T1000 (cell line): Measurements from ENCODE around the gene TBCE.

Experiments used
- DNase-seq: peaks from one replicate; lab custom pipeline; 2025; ENCODE audit warnings: mixed read lengths; lab: John Stamatoyannopoulos, UW

The TBCE gene

DNA sequence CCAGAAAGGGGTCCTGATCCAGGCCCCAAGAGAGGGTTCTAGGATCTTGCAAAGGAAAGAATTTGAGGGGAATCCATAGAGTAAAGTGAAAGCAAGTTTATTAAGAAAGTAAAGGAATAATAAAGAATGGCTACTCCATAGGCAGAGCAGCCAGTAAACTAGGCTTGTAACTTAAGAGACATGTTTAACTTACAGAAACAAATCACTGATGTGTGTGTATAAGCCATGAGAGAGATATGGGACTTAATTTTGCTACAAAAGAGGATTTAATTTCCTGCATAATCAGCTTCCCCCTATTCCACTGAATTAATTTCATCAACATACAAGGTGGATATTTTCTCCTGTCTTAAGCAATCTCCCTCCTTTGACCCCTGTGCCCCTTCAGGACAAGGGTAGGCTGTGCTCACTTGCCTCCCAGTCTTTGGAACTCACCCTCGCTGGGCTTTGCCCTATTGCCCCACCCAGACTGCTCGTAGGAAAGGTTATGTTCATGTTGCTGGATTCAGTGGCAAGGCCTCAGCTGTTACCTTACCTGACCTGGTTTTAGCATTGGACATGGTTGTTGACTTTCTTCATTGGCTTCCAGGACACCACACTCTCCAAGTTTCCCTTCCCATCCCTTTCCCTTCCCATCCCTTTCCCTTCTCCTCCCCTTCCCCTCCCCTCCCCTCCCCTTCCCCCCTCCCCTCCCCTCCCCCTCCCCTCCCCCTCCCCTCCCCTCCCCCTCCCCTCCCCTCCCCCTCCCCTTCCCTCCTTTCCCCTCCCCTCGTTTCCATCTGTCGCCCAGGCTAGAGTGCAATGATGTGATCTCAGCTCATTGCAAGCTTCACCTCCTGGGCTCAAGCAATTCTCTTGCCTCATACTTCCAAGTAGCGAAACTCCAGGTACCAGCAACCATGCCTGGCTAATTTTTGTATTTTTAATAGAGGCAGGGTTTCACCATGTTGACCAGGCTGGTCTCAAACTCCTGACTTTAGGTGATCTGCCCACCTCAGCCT, 44.6 kb downstream of the TBCE start:
- DNase-seq: peak; percentile 9

DNA sequence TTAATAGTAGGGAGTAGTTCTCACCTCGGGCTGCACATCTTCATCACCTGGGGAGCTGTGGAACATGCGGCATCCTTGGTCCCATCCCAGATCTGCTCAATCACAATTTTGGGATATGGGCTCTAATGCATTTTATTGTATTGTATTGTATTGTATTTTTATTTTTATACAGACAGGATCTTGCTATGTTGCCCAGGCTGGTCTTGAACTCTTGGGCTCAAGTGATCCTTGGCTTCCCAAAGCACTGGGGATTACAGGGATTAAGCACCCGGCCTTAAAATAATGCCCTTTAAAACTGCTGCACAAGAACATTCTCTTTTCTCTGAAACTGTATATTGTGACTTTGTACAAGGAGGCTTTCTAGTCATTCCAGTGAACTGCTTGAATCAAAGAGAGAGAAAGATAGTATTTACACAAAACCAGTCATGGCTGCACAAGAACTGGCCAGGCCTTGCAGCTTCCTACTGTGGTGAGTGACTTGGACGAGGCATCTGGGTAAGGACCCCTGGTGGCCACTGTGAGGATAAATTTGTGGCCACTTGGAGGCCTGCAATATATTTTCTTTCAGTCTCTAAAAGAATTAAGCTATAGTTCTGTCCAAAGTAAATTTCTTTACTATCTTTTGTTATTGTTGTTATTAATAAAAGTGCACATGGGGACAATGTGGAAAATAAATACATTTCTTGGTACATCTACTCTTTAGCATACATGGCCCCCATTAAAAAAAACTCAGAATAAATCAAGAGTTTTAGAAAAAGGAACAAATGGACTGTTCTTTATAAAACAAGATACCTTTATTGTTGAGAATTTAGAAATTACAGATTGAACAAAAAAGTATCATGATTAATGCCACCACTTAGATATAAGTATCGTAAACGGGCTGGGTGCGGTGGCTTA, 48.0 kb downstream of the TBCE start:
- peak; percentile 8 for DNase-seq

DNA sequence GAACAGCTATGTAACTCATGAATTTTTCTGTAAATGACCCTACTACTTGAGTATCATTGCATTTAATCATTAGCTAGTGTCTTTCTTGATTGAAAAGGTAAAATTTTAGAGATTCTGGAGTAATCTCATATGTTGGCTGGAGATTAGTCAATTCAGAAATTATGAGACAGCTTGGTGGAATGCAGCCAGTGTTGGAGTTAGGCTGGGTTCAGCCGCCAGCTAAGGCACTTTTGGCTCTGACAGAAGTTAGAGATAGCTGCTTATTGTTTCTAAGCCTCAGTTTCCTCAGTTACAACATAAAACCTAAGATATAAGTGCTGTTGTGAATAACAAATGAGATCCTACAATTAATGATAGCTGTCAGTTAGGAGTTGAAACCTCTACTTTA, 49.4 kb downstream of the TBCE start:
- no peak for DNase-seq

DNA sequence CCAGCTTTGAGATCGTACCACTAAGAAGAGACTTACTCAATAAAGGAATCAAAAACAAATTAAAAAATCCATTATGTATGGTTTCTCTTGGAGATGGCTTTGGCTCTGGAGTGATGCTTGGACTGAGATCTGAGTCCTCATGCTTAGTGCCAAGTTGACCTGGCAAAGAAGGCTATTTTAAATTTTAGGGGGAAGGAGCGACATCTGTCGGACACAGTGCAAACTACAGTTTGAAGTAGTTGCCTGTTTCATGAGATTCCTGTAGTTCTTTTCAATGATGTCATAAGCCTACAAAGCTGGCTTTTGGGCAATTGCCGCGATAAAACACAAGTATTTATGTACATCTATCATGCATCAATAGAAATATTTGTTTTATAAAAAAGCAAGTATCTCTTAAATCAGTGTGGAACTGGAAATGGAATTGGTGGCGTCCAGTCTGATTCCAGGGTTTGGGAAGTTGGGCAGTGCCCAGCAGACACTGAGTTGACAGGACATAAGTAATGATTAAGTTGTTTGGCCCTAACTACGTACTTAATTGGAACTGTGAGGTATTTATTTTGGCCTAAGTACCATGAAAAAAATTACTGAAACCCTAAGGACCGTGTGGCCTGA, 50.0 kb downstream of the TBCE start:
- DNase-seq: peak; percentile 42

DNA sequence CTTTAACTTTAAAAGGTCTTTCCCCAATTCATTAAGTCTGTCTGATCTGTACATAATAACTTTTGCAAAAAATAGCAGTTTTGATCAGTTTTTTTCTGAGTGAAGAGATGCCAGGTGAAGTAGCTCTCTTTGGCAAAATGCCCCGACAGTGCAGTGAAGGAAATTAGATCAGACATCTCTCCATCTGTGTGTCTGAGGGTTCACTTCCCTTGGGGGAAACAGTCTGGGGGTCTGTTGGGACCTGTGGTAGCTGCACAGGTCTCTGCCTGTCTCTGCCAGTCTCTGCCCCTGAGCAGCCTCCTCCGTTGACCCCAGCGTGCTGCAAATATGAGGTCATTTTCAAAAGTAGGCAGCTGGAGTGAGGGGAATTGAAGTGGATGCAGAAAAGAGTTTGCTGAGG, 54.5 kb downstream of the TBCE start:
- DNase-seq: no peak

DNA sequence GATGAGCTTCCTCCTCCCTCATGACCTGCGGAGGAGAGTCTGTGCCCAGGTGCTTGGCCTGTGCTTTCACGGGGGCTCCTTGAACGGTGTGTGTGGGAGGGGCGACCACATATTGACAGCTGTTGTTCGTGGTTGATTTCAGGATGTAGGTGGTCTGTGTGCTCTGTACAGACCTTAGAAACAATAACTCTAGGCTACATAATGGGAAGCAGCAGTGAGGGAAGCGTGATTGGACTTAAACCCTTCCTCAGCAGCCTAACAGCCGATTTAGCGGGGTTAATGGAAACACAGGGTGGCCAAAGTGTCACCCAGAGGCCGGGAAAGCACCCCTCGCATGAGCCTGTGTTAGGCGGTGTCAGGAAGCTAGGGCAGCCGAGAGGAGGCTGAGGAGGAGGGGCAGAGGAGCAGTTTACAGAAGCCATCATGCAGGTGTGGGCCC, 56.0 kb downstream of the TBCE start:
- DNase-seq: no peak

DNA sequence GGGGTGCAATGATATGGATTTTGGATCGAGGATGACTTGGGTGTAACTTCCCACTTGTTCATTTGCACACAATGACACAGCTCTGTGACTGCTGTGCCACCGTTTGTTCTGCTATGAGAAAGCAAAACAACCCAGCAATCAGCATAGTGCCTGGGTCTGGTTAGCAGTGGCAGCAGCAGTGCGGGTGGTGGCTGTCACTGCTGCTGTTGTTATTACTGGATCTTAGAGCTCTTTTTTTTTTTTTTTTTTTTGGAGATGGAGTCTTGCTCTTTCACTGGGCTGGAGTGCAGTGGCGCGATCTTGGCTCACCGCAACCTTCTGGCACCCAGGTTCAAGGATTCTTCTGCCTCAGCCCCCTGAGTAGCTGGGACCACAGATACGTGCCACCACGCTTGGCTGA, 56.9 kb downstream of the TBCE start:
- DNase-seq: no peak

DNA sequence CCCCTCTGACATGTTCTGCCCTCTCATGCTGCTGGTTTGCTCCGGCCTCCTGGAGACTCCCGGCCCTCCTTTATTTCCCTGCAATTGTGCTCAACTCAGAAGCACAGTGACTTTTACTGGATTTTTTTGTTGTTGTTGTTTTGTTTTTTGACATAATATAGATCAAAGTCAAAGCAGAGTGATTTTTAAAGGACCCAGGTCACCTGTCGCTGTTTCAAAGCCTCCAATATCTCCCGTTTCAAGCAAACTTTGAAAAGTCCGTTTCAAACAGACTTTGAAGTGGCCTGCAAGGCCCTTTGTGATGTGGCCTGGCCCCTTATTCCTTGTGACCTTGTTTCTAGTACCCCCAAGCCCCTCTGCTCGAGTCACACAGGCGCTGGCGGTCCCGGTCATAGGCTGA, 58.1 kb downstream of the TBCE start:
- DNase-seq: no peak

DNA sequence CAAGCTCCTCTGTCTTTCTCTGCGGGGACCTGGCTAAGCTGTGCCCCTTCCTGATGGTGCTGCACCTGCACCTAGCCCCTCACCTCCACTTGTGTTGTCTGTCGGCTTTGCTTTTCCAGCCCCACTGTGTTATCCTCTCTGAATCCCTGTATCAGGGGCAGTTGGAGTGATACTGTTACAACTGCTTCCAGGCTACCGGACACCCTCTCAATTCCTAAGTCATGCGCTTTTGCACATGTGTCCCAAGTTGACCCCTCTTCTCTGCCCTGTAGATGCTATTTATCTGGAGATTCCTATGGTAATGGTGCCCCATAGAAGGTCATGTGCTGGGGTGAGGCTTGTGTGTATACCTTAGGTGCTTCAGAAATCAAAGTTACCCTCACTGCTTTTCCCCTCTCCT, 58.9 kb downstream of the TBCE start:
- no peak for DNase-seq

DNA sequence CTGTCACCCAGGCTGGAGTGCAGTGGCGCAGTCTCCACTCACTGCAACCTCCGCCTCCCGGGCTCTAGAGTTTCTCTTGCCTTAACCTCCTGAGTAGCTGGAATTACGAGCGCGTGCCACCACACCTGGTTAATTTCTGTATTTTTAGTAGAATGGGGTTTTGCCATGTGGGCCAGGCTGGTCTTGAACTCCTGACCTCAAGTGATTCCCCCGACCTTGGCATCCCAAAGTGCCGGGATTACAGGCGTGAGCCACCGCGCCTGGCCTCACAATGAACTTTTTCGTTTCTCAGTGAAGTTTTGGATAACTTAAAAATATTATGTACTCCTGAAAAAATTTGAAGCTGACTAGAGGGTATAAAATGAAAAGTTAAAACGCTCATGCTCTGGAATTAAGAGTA, 59.5 kb downstream of the TBCE start:
- no peak for DNase-seq

DNA sequence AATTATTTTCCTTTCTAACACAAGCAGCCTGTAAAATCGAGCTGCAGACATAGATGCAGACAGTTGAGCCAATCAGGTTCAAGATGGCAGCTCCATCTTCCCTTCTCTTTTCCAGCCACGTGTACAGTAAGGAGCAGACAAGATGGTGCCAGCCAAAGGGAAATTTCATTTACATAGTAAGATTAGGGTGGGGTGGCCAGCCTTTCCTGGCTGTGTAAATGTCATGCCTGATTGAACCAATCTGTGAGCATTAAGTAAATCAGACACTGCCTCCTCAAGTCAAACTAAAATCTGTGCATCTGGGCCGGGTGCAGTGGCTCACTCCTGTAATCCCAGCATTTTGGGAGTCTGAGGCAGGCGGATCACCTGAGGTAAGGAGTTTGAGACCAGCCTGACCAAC, 60.2 kb downstream of the TBCE start:
- no peak for DNase-seq

DNA sequence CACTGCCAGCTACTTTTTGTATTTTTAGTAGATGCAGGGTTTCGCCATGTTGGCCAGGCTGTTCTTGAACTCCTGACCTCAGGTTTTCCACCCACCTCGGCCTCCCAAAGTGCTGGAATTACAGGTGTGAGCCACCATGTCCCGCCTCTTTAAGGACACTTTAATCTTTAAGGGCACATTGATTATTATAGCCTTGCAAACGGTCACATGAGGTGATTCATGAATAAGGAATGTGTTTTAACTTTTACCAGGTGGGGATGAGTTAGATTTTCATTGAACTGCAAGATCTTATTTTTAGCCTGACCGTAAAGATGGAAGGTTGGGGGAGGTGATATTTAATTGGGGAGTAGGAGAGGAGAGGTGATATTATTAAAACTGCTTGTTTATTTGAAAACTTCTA, 61.9 kb downstream of the TBCE start:
- no peak for DNase-seq

DNA sequence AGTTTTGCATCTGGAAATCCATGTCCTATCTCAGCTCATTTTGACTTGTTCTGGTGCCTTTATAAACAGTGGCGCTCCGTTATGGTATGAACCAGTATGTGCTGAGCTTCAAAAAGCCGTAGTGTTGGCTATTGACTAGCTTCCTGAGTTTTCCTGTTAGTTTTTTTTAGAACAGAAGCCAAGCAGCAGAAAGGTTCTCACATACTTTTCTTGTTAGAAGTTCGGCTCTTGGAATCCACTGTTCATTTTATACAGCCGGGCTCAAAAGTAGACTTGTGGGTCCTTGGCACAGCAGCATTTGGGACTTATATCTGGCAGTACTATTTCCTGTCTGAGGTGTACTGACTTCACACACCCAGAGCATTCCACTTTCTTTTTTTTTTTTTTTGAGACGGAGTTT, 63.8 kb downstream of the TBCE start:
- DNase-seq: no peak

DNA sequence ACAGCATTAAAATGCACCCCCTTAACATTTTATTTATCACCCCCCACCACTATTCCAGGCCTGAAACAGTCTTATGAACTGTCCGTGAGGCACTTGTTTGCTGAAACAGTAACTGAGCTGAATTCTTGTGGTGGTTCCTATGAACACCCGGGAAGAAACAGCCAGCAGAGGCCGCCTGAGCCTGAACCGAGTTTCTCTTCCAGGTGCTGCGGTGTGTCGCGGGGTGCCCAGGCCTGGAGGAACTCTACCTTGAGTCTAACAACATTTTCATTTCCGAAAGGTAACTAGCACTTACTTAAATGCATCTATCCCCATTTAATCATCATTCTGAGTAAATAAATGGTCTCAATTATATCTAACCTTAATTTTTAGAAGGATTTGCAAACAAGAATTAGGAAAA, 66.8 kb downstream of the TBCE start:
- no peak for DNase-seq

DNA sequence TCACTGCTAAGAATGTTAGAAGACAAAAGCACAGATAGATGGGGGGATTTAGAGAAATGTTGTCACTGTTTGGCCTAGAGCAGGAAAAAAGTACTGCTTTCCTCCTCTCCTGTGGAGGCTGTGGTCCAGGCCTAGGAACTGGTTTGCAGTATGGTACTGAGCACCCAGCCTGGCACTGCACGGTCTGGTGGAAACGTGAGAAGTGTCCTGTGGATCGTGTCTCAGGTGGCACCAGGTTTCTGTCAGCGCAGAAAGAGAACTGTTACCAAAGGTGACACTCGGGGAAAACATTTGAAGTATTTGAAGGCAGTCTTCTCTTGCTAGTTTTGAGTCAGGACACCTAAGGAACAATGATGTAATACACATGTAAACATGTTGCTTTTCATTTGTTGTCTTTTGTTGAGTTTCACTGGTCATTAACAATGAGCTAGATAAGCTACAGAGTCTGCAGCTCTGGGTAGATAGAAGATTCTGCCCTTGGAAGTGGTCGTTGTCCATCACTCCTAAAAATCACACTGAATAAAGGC, 74.0 kb downstream of the TBCE start:
- DNase-seq: no peak

DNA sequence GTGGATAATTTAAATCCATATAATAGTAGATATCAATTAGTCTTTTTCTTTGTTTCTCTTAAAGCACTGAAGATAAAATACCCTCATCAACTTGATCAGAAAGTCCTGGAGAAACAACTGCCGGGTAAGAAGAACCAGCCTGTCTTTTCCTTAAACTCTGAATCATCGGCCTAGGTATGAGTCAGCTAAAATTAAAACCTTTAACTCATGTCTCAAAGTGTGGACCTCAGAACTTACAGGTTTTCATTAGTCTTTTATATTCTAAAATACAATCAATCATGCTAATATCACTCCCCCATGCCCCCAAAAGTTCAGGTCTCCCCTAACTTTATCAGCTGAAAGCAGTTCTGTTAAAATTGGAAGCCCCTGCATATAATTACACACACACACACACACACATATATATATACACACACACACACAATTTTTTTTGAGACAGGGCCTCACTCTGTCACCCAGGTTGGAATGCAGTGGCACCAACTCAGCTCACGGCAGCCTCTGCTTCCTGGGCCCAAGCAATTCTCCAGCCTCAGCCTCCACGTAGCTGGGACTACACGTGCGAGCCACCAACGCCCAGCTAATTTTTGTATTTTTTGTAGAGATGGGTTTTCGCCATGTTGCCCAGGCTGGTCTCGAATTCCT, 75.7 kb downstream of the TBCE start:
- DNase-seq: no peak

DNA sequence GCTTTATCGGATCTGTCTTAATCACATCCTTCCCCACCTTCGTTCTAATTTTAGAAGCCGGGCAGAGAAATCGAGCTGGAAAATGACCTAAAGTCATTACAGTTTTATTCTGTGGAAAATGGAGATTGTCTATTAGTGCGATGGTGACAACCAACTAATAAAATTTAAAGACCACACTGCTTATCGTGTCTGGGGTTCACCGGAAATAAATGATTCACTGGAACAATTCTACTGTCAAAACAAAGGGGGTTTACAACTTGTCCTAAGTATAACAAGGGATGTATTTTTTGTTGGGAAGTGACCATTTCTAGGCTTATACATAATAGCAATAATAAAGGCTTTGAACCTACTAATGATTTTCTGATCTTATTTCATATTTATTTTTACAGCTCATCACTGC, 81.4 kb downstream of the TBCE start:
- no peak for DNase-seq

DNA sequence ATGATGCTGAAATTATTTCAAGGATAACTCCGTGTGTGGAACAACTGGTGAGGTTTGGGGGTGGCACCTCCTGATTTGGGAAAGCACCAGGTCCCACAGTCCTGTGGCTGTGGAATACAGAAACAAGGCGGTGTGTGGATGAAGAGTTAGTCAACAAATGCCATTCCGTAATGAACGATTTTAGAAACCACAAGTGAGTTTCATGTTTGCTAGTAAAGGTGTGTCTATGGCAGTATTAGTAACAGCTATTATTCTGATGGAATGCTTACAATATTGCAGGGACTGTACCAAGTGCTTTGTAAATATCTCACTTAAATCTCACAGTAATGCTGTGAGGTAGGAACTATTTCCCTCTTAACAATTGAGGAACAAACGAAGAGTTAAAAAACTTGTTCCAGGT, 83.2 kb downstream of the TBCE start:
- no peak for DNase-seq

DNA sequence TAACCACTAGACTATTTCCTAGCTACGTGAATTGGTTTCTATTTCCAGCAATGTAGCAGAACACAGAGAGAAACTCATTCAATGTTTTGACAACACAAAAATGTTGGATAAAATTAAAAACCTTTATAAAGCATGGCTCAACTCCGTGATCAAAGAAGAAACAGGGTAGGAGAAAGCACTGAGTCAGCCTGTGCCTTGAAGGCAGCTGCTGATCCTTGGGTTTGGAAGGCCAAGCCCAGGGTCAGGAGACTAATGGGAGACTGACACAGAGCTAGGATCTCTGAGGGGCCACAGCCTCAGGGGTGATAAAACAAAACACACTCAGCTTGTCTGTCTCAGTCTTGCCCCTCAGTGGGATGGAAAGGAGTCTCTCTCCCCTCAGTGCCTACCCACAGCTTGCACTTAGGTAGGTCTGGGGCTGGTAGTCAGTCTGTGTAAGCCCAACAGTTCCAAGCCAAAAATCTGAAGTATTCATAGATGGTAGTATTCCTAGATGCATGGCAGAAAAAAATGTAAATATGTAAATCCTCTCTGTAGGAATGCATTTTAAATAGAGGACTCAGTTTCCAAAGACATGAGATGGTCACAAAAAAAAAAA, 83.8 kb downstream of the TBCE start:
- DNase-seq: no peak

DNA sequence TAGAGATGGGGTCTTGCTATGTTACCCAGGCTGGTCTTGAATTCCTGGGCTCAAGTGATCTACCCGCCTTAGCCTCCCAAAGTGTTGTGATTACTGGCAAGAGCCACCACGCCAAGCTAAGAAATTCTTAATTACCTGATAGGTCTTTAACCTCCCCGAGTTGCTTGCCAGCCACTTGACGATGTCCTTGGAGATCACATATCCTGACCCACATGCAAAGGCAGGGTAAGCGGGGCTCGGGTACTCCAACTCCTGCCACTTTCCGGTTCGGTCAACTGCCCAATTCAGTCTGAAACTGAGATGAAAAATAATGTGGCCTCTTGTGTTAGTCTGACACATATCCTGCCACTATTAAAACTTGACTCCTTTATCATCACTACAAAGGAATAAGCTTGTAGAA, 86.8 kb downstream of the TBCE start:
- DNase-seq: no peak

DNA sequence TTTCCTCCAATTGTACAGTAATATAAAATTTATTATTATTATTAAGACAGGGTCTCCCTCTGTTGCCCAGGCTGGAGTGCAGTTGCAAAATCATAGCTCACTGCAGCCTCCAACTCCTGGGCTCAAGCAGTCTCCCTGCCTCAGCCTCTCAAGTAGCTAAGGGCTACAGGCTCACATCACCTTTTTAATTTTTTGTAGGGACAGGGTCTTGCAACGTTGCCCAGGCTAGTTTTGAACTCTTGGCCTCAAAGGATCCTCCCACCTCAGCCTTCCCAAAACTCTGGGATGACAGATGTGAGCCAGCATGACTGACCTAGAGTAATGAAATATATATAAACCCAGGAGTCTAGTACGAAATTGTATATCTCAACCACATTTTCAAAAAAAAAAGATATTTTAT, 87.9 kb downstream of the TBCE start:
- no peak for DNase-seq
